Keratinocyte (primary cell): Measurements from ENCODE around the gene ACTR2. TPM values are rescaled to one million over a fixed set of nuclear protein-coding genes. Genes with fewer than 3 reads are reported as not detected.

ENCODE experiments used
- DNase-seq: peaks from one replicate; pipeline ENCODE4 v3.0.0-alpha.2; 2011; ENCODE audit warnings: low read depth, missing footprints, low spot score
- FAIRE-seq: peaks from 2 replicates; lab custom pipeline; 2011; peaks lifted over from hg19 to GRCh38; lab: Jason Lieb, UNC
- H2AFZ ChIP-seq: 2 replicates; pipeline ENCODE4 v1.6.0; 2012; ENCODE audit warnings: low read length, control low read depth, inconsistent platforms; ENCODE audit not compliant: control insufficient read depth
- H3K27ac ChIP-seq: 2 replicates; pipeline ENCODE4 v1.5.1; 2011; ENCODE audit warnings: low read length; ENCODE audit not compliant: control insufficient read depth, insufficient read depth
- H3K27me3 ChIP-seq: 3 replicates; pipeline ENCODE4 v1.6.0; 2011; ENCODE audit warnings: low read length; ENCODE audit not compliant: control insufficient read depth, insufficient read depth; ENCODE audit errors: extremely low read depth
- H3K36me3 ChIP-seq, 2 experiments: 2 replicates in 1 of 2; 3 replicates in 1 of 2; pipeline ENCODE4 v1.5.1; 2011; ENCODE audit warnings: low read length in 2 of 2, mild to moderate bottlenecking in 1 of 2; ENCODE audit not compliant: control insufficient read depth in 2 of 2, insufficient read depth in 2 of 2; ENCODE audit errors: extremely low read depth in 1 of 2
- H3K4me1 ChIP-seq: 3 replicates; pipeline ENCODE4 v1.5.1; 2011; ENCODE audit warnings: low read length; ENCODE audit not compliant: control insufficient read depth, insufficient read depth; ENCODE audit errors: extremely low read depth
- H3K4me2 ChIP-seq: 3 replicates; pipeline ENCODE4 v1.6.0; 2011; ENCODE audit warnings: low read depth, low read length; ENCODE audit not compliant: control insufficient read depth, insufficient read depth; ENCODE audit errors: extremely low read depth
- H3K4me3 ChIP-seq, 3 experiments: fragments of 200-600 bp in 1 of 3; sonication (generic) in 1 of 3; 2 replicates in 2 of 3; 3 replicates in 1 of 3; pipeline ENCODE4 v1.5.1; 2011 to 2016; ENCODE audit warnings: low read length in 3 of 3, mild to moderate bottlenecking in 3 of 3, control low read depth in 2 of 3, inconsistent platforms in 1 of 3, low read depth in 1 of 3, mixed read lengths in 1 of 3, mixed run types in 1 of 3, moderate library complexity in 1 of 3; ENCODE audit not compliant: control insufficient read depth in 2 of 3, insufficient read depth in 2 of 3; ENCODE audit errors: extremely low read depth in 1 of 3
- H3K79me2 ChIP-seq: 2 replicates; pipeline ENCODE4 v1.6.0; 2012; ENCODE audit warnings: low read length; ENCODE audit not compliant: control insufficient read depth, insufficient read depth
- H3K9ac ChIP-seq: 3 replicates; pipeline ENCODE4 v1.6.0; 2011; ENCODE audit warnings: low read length; ENCODE audit not compliant: control insufficient read depth, insufficient read depth; ENCODE audit errors: extremely low read depth
- H3K9me1 ChIP-seq: 3 replicates; pipeline ENCODE4 v1.6.0; 2011; ENCODE audit warnings: low read length; ENCODE audit not compliant: control insufficient read depth, insufficient read depth; ENCODE audit errors: extremely low read depth
- H3K9me3 ChIP-seq: 2 replicates; pipeline ENCODE4 v1.5.1; 2012; ENCODE audit warnings: low read depth, low read length; ENCODE audit not compliant: control insufficient read depth
- H4K20me1 ChIP-seq: 3 replicates; pipeline ENCODE4 v1.6.0; 2011; ENCODE audit warnings: low read length; ENCODE audit not compliant: control insufficient read depth, insufficient read depth; ENCODE audit errors: extremely low read depth
- CTCF ChIP-seq, 3 experiments: IDR thresholded peaks in 1 of 3; conservative IDR thresholded peaks in 1 of 3; optimal IDR thresholded peaks in 1 of 3; 2 replicates in 2 of 3; 3 replicates in 1 of 3; pipeline versions ENCODE3 to v1.5.1; 2011; ENCODE audit warnings: low read length in 3 of 3, mild to moderate bottlenecking in 3 of 3, moderate library complexity in 2 of 3, control low read depth in 1 of 3, inconsistent platforms in 1 of 3; ENCODE audit not compliant: insufficient read depth in 2 of 3; ENCODE audit errors: extremely low read depth in 1 of 3
- EZH2 ChIP-seq: IDR thresholded peaks from one replicate; pipeline ENCODE4 v1.6.1; 2012; ENCODE audit warnings: inconsistent platforms, mild to moderate bottlenecking, low read length, moderate library complexity
- dilution Hi-C: fragments of 300-500 bp; cut with MboI; formaldehyde crosslinking; loops from one replicate; pipeline ENCODE4 v1.7.0; 2020; ENCODE audit warnings: low sequenced_read_pairs; ENCODE audit not compliant: extremely low pct_ligation_motif_present
- polyA plus RNA-seq, 5 experiments: library from polyadenylated mRNA; depleted of rRNA in 3 of 5; stranded (reverse) in 3 of 5; stranded (forward) in 1 of 5; unstranded in 1 of 5; fragments of >200 nt; gene quantifications; 1 replicate in 1 of 5; 2 replicates in 3 of 5; 3 replicates in 1 of 5; pipeline versions ENCODE4 v1.2.1 to v1.2.3, GENCODE V29; 2011 to 2012; ENCODE audit warnings: missing spikeins in 2 of 5, low read depth in 1 of 5, low replicate concordance in 1 of 5

The ACTR2 gene
- polyA plus RNA-seq, 1 donor (not counting 4 experiments of a cell fraction or from before 2014, with no cell fraction given), result 257 TPM

DNA sequence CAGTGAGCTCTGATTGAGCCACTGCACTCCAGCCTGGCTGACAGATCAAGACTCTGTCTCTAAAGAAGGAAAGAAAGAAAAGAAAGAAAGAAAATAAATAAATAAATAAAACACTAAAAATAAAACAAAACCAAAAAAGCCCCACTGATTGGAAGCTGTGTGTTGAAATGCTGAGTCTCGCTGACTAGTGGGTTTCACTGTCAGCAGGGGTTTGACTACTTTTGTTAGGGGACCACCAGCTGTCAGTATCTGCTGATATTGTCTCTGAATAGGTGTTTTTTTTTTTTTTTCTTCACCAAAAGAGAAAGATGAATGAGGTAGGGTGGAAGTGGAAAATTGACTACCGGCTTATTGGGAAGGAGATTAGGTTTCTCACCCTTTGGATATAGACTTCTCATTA lies 12.8 kb upstream of the ACTR2 start:
- FAIRE-seq, result no peak

DNA sequence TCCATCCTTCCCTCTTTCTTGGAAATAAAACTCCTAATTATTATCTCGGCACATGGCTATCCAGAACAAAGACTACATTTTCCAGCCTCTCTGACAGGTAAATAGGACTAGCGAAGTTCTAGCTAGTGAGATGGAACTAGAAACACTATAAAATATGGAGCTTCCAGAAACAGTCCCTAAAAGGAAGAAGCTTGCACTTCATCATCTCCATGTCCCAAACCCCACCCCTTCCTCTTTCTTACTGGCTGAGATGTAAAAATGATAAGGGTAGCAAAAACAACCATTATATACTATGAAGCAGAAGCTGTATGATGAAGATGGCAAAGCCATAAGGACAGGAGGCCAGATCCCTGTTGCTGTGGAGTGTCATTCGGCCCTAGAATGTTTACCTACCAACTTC lies 11.7 kb upstream of the ACTR2 start:
- no peaks in the 10 kb centered on the region for H3K4me1 ChIP-seq
- H2AFZ ChIP-seq, result no peak overlapping the region
- H3K4me2 ChIP-seq, result no peak overlapping the region
- no peak for FAIRE-seq
- no peaks in the 10 kb centered on the region for H3K36me3 ChIP-seq
- no peaks in the 10 kb centered on the region for H3K9me1 ChIP-seq
- no peak overlapping the region for H3K9ac ChIP-seq
- no peak overlapping the region for H3K4me3 ChIP-seq
- TF ChIP-seq EZH2 (no peak), CTCF (optimal IDR thresholded peaks at IDR 0.05 in 1 of 3, IDR thresholded peaks at IDR 0.05 in 1 of 3, conservative IDR thresholded peaks at IDR 0.05 in 1 of 3; ENCODE audit: extremely low read depth in 1 of 3, insufficient read depth in 2 of 3, low read length in 3 of 3) (no peak)
- no peaks in the 10 kb centered on the region for H4K20me1 ChIP-seq
- no peaks in the 10 kb centered on the region for H3K9me3 ChIP-seq
- dilution Hi-C loops, result no loop called here
- no peak for DNase-seq
- H3K27ac ChIP-seq, result no peak overlapping the region
- no peaks in the 10 kb centered on the region for H3K79me2 ChIP-seq
- no peaks in the 10 kb centered on the region for H3K27me3 ChIP-seq

More for the DNA sequence above, 12.8 kb upstream of the ACTR2 start:
- H3K4me2 ChIP-seq, result no peak overlapping the region
- H2AFZ ChIP-seq, result no peak overlapping the region
- no peak for DNase-seq
- H3K4me3 ChIP-seq, result no peak overlapping the region
- H3K9me3 ChIP-seq, result no peaks in the 10 kb centered on the region
- no peak for TF ChIP-seq EZH2
- no peak for TF ChIP-seq CTCF (optimal IDR thresholded peaks at IDR 0.05 in 1 of 3, IDR thresholded peaks at IDR 0.05 in 1 of 3, conservative IDR thresholded peaks at IDR 0.05 in 1 of 3; ENCODE audit: extremely low read depth in 1 of 3, insufficient read depth in 2 of 3, low read length in 3 of 3)
- no peaks in the 10 kb centered on the region for H3K36me3 ChIP-seq
- no peaks in the 10 kb centered on the region for H3K79me2 ChIP-seq
- no peak overlapping the region for H3K9ac ChIP-seq
- no peaks in the 10 kb centered on the region for H3K4me1 ChIP-seq
- dilution Hi-C loops, result no loop called here
- H4K20me1 ChIP-seq, result no peaks in the 10 kb centered on the region
- no peaks in the 10 kb centered on the region for H3K27me3 ChIP-seq
- H3K9me1 ChIP-seq, result no peaks in the 10 kb centered on the region
- no peak overlapping the region for H3K27ac ChIP-seq
